GM19468 (cell line): ENCODE results near the gene KANK2.

Source experiments
- ATAC-seq: cut with Tn5 transposase; IDR thresholded peaks from one replicate; pipeline ENCODE4 v1.9.1; 2021; ENCODE audit warnings: mild to moderate bottlenecking, moderate library complexity, moderate number of reproducible peaks; ENCODE audit not compliant: unreplicated experiment; ENCODE audit errors: extremely low read depth

The KANK2 gene

DNA sequence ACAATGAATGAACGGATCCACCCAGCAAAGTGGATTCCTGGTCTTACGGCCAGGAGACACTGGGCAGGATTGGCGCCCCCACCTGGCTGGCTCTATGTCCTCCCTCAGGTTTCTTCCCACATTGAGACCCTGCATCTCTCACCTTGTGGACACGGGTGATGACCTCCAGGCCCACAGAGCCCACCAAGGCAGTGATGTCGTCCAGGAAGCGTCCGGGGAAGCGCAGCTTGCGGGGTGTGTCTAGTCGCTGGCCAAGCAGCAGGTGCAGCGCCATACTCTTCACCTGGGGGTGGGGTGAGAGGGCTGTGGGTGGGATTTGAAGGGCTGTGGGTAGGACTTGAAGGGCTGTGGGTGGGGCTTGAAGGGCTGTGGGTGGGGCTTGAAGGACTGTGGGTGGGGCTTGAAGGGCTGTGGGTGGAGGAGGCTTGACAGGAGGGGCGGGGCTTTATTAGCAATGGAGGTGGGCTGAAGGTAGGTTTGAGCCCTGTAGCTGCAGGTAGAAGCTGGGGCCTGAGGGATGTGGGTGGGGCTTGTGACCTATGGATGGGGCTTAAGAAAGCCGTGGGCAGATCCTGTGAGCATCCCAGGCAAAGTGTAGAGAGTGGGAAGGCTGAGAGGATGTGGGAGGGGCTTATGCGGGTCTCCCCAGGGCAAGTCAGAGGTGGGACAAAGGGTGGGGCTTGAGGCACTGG, 30.0 kb upstream of the KANK2 start:
- ATAC-seq: no peak

DNA sequence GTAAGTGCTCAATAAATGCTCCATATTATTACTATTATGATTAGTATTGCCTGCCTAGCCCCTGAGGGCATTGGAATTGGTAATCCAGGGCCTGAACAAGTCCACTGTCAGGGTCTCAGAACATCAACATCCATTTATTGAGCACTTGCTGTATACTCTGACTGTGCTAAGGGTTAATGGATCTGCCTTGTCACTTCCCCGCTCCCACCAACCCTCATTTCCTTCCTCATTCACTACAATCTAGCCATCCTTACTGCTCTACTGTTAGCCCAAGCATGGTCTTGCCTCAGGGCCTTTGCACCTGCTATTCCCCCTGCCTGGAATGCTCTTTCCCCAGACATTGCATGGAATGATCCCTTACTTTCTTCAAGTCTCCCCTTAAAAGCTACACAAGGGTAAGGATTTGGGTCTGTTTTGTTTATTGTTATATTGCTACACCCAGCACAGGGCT, 29.4 kb upstream of the KANK2 start:
- no peak for ATAC-seq

- ATAC-seq: no peak
Measured at GRCh38 chr19:11225815-11226214, 28.5 kb upstream of the KANK2 start.

DNA sequence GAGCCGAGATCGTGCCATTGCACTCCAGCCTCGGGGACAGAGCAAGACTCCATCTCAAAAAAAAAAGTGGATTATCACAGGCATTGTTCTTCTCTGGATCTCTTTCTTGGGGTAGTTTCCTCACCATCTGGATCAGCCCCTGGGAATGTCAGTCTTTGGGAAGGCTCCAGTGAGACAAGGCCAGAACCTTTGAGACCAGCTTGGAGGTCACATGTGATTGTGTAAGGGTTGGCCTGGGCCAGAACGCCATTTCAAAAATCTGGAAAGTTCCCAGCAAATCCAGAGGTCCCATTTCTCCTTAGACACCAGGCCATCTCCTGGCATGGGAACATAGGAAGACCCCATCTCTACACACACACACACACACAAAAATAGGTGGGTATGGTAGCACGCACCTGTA, 27.8 kb upstream of the KANK2 start:
- no peak for ATAC-seq

GRCh38 chr19:11224429-11224828, 27.1 kb upstream of the KANK2 start:
- ATAC-seq: no peak

- no peak for ATAC-seq
Measured at GRCh38 chr19:11223200-11223599, 25.9 kb upstream of the KANK2 start.

GRCh38 chr19:11221082-11221598, 23.8 kb upstream of the KANK2 start:
- ATAC-seq: no peak

DNA sequence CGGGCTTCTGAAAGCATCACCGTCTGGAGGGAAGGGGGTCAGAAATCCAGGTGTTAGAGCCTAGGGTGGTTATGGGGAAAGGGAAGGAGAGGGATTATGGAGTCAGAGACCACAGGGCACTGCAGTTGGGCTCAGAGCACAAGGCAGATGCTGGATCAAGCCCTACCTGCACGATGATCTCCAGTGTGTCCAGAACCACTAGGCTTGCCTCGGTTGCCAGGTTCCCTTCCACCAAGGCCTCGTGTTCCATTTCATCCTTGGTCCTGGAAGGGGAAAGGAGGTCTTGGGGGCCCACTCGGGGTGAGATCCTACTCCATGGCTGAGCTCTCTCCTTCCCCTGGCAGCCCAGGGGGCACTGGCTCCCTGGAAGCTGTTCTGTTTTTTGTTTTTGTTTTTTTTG, 17.0 kb upstream of the KANK2 start:
- ATAC-seq: no peak

GRCh38 chr19:11210656-11210928, 13.2 kb upstream of the KANK2 start:
- no peak for ATAC-seq

DNA sequence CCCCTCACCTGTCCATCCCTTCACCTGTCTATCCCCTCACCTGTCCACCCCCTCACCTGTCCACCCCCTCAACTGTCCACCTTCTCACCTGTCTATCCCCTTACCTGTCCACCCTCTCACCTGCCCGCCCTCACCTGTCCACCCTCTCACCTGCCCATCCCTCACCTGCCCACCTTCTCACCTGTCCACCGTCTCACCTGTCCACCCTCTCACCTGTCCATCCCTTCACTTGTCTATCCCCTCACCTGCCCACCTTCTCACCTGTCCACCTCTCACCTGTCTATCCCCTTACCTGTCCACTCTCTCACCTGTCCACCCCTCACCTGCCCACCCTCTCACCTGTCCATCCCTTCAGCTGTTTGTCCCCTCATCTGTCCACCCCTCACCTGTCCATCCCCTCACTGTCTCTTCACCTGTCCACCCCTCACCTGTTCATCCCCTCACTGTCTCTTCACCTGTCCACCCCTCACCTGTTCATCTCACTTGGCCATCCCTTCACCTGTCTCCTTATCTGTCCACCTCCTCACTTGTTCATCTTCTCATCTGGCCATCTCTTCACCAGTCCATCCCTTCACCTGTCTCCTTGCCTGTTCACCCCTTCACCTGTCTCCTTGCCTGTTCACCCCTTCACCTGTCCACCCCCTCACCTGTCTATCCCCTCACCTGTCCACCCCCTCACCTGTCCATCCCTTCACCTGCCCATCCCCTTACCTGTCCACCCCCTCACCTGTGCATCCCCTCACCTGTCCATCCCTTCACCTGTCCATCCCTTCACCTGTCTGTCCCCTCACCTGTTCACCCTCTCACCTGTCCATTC, 12.7 kb upstream of the KANK2 start:
- no peak for ATAC-seq

GRCh38 chr19:11208561-11209471, 11.5 kb upstream of the KANK2 start:
- no peak for ATAC-seq

- no peak for ATAC-seq
Measured at GRCh38 chr19:11205939-11206570, 8.7 kb upstream of the KANK2 start.

- ATAC-seq: no peak
Measured at GRCh38 chr19:11204943-11205349, 7.6 kb upstream of the KANK2 start.

DNA sequence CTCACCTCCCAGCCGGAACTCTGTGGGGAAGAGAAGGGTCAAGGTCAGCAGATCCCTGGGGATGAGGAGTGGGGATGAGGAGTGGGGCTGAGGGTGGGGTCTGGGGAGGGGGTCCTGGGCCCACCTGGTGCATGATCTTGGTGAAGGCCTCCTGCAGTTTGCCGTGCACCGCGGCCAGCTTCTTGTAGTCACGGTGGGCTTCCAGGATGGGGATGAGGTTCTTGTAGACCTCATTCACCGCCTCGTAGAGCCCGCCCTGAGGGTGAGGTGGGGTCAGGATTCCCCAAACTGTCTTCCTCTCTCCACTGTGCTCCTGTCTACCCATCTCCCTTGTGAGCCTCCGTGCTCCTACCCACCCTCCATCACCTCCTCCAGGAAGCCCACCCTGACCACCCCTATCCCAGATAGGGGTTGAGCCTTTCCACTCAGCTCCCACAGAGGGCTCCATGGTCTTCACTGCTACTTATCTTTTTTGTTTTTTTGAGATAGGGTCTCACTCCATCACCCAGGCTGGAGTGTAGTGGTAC, 6.8 kb upstream of the KANK2 start:
- ATAC-seq: no peak

GRCh38 chr19:11203194-11204075, 6.1 kb upstream of the KANK2 start:
- no peak for ATAC-seq

GRCh38 chr19:11202488-11203193, 5.3 kb upstream of the KANK2 start:
- ATAC-seq: no peak

DNA sequence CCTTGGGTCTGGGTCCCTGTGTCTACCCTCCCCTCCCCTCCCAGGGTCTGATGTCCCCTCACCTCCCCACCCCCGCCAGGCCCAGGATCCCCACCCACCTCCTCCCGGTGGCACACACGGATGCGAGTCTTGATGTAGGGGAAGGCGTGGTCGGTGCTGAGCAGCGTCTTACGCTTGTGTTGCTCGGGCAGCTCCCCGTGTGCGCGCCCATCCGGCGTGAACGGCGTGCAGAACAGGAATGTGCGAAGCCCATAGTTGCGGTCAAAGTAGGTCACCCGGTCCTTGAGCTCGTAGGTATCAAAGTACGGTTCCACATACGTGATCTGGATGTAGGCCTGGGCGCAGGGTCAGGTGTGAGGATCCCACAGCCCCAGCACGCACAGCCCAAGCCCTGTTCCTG, 4.4 kb upstream of the KANK2 start:
- no peak for ATAC-seq

GRCh38 chr19:11200931-11201330, 3.6 kb upstream of the KANK2 start:
- ATAC-seq: no peak
